K562 (cell line): ENCODE measurements around the gene LRRN3. TPM values are rescaled to one million over a fixed set of nuclear protein-coding genes. Genes with fewer than 3 reads are reported as not detected.

Experiments used
- ARID2 ChIP-seq: fragments of 450-650 bp; IDR thresholded peaks from 2 replicates; pipeline ENCODE4 v1.6.1; 2017; ENCODE audit warnings: antibody characterized with exemption, mild to moderate bottlenecking
- MGA ChIP-seq: fragments of 450-650 bp; IDR thresholded peaks from 2 replicates; pipeline ENCODE4 v1.6.1; 2016; ENCODE audit warnings: mild to moderate bottlenecking, moderate library complexity
- ZNF436 ChIP-seq: fragments of 250-450, 450-650 bp; sonication (Bioruptor Pico); formaldehyde crosslinking; IDR thresholded peaks from 2 replicates; pipeline ENCODE4 v1.7.0; 2020; ENCODE audit warnings: mild to moderate bottlenecking
- polyA plus RNA-seq, 8 experiments: library from polyadenylated mRNA; depleted of rRNA in 4 of 8; stranded (reverse) in 5 of 8; unstranded in 3 of 8; fragments of >200 nt; fragmentation: Nextera tagmentation in 2 of 8; fragmentation: Illumina TruSeq in 1 of 8; extraction: Ambion mirVana in 2 of 8; extraction: Trizol in 1 of 8; gene quantifications; 2 replicates each; pipeline versions ENCODE4 v1.2.1 to v1.2.3, GENCODE V29; 2011 to 2014; ENCODE audit warnings: inconsistent platforms in 1 of 8, missing spikeins in 1 of 8
- total RNA-seq, 7 experiments: library from RNA; depleted of rRNA in 6 of 7; stranded (reverse); fragments of >200 nt in 6 of 7; fragmentation: Illumina TruSeq in 2 of 7; extraction: Trizol in 2 of 7; gene quantifications; 2 replicates each; pipeline versions ENCODE4 v1.2.1 to v1.2.3, GENCODE V29; 2011 to 2021; ENCODE audit warnings: low replicate concordance in 1 of 7
- TF ChIP-seq, protein P1 (sequence below): fragments of 450-650 bp; IDR thresholded peaks from 2 replicates; pipeline ENCODE4 v1.6.1; 2016; ENCODE audit warnings: low read depth

LRRN3 gene
- total and polyA plus RNA-seq, 9 of the 15 experiments (the other 6 are each of a cell fraction or from before 2014, with no cell fraction given): 0.05 to 1.00 (median 0.20) TPM; not detected in 1

- TF ChIP-seq MGA (no peak), ZNF436 (CRISPR knock-in tag) (no peak), ARID2 (no peak)
- TF ChIP-seq, protein P1, sequence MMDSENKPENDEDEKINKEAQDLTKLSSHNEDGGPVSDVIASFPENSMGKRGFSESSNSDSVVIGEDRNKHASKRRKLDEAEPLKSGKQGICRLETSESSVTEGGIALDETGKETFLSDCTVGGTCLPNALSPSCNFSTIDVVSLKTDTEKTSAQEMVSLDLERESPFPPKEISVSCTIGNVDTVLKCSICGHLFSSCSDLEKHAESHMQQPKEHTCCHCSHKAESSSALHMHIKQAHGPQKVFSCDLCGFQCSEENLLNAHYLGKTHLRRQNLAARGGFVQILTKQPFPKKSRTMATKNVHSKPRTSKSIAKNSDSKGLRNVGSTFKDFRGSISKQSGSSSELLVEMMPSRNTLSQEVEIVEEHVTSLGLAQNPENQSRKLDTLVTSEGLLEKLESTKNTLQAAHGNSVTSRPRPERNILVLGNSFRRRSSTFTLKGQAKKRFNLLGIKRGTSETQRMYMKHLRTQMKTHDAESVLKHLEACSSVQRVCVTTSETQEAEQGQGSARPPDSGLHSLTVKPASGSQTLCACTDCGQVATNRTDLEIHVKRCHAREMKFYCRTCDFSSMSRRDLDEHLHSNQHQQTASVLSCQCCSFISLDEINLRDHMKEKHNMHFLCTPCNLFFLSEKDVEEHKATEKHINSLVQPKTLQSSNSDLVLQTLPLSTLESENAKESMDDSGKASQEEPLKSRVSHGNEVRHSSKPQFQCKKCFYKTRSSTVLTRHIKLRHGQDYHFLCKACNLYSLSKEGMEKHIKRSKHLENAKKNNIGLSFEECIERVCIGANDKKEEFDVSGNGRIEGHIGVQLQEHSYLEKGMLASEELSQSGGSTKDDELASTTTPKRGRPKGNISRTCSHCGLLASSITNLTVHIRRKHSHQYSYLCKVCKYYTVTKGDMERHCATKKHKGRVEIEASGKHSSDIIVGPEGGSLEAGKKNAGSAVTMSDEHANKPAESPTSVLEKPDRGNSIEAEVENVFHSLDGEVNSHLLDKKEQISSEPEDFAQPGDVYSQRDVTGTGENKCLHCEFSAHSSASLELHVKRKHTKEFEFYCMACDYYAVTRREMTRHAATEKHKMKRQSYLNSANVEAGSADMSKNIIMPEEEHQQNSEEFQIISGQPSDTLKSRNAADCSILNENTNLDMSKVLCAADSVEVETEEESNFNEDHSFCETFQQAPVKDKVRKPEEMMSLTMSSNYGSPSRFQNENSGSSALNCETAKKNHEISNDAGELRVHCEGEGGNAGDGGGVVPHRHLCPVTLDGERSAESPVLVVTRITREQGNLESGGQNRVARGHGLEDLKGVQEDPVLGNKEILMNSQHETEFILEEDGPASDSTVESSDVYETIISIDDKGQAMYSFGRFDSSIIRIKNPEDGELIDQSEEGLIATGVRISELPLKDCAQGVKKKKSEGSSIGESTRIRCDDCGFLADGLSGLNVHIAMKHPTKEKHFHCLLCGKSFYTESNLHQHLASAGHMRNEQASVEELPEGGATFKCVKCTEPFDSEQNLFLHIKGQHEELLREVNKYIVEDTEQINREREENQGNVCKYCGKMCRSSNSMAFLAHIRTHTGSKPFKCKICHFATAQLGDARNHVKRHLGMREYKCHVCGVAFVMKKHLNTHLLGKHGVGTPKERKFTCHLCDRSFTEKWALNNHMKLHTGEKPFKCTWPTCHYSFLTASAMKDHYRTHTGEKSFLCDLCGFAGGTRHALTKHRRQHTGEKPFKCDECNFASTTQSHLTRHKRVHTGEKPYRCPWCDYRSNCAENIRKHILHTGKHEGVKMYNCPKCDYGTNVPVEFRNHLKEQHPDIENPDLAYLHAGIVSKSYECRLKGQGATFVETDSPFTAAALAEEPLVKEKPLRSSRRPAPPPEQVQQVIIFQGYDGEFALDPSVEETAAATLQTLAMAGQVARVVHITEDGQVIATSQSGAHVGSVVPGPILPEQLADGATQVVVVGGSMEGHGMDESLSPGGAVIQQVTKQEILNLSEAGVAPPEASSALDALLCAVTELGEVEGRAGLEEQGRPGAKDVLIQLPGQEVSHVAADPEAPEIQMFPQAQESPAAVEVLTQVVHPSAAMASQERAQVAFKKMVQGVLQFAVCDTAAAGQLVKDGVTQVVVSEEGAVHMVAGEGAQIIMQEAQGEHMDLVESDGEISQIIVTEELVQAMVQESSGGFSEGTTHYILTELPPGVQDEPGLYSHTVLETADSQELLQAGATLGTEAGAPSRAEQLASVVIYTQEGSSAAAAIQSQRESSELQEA: no peak
These were observed 54.5 kb downstream of the LRRN3 start (continued) for GRCh38 chr7:111145472-111145871.
